Body of pancreas (tissue), 4 donors: Measurements from ENCODE around the gene FES. TPM values are rescaled to one million over a fixed set of nuclear protein-coding genes. Genes with fewer than 3 reads are reported as not detected.
A peak's percentile ranks its signal among the peaks of the same experiment; 100 is the strongest.

Experiments used
- ATAC-seq: fragments of 150-250 bp; one replicate; pipeline ENCODE4 v1.9.1; 2016
- DNase-seq, 4 donors: peaks; one replicate each; pipeline ENCODE4 v3.0.0-alpha.2; 2019
- H3K27ac ChIP-seq, 4 donors: fragments of 200-600 bp; sonication (generic); 1 replicate in 3 of 4; 2 replicates in 1 of 4; pipeline versions ENCODE4 v1.5.1 to v1.6.1; 2016 to 2019; ENCODE audit warnings: mild to moderate bottlenecking in 1 of 4, mixed read lengths in 1 of 4, moderate library complexity in 1 of 4
- H3K27me3 ChIP-seq, 2 donors: fragments of 200-600 bp; sonication (generic); one replicate each; pipeline ENCODE4 v1.6.0; 2016; ENCODE audit warnings: mild to moderate bottlenecking in 1 of 2
- H3K36me3 ChIP-seq, 2 donors: fragments of 200-600 bp; sonication (generic); replicated peaks in 1 of 2; 2 replicates each; pipeline ENCODE4 v1.5.1; 2016; ENCODE audit warnings: low read depth in 2 of 2; ENCODE audit not compliant: insufficient read depth in 1 of 2
- H3K4me1 ChIP-seq: fragments of 200-600 bp; sonication (generic); one replicate; pipeline ENCODE4 v1.6.0; 2016
- H3K4me3 ChIP-seq, 2 donors: fragments of 200-600 bp; sonication (generic); 1 replicate in 1 of 2; 2 replicates in 1 of 2; pipeline ENCODE4 v1.5.1; 2016 to 2019
- H3K9me3 ChIP-seq, 3 donors: fragments of 200-600 bp; sonication (generic); 1 replicate in 2 of 3; 2 replicates in 1 of 3; pipeline ENCODE4 v1.5.1; 2016
- POLR2A ChIP-seq, 3 donors: fragments of 450-650 bp; IDR thresholded peaks; one replicate each; pipeline ENCODE4 v1.6.1; 2016; ENCODE audit warnings: antibody characterized with exemption in 3 of 3, mild to moderate bottlenecking in 2 of 3
- WGBS, 2 donors: methylation state at CpG; one replicate each; pipeline ENCODE4 v1.1.5; 2017; 5-methylcytosine and 5-hydroxymethylcytosine counted together
- intact Hi-C: fragments of 100-400 bp; cut with DNase I; formaldehyde crosslinking; loops from one replicate; pipeline ENCODE4 v1.15.1; 2023
- total RNA-seq, 2 donors: library from RNA; depleted of rRNA; stranded (reverse); fragments of >200 nt; gene quantifications; one replicate each; pipeline ENCODE4 v1.1.0, GENCODE V29; 2016
- TF ChIP-seq, protein P1 (sequence below), 7 experiments: fragments of 450-650 bp in 4 of 7; fragments of 200-600 bp in 3 of 7; sonication (generic) in 3 of 7; IDR thresholded peaks; one replicate each; pipeline ENCODE4 v1.5.1; 2016 to 2019; ENCODE audit warnings: antibody characterized with exemption in 7 of 7

The FES gene
- total RNA-seq, 2 donors from 2014 or later = 16.9 to 24.4 TPM

DNA sequence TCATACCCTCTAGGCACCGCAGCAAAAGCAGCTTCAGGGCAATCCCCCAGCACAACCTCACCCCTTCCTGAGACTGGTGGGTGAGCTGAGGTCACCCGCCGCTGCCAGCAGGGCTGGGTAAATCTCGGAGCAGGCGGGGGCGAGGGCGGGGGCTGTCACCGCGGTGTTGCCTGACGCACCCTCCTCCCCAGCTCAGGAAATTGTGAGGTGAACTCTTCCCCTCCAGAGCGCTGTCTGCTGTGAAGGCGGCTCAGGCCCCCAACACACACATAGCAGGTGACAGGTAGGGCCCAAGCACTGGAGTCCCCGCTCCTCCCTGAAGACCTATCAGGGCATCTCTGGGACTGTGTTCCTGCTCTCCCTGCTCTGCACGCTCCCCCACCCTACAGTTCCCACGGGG is 46.2 kb upstream of the FES start:
- Histone ChIP-seq H3K4me3 (no peak overlapping the region), H3K36me3 (no peaks in the 10 kb centered on the region), H3K9me3 (no peaks in the 10 kb centered on the region), H3K4me1 (no peaks in the 10 kb centered on the region), H3K27me3 (no peaks in the 10 kb centered on the region), H3K27ac (no peak overlapping the region)
- 69 to 80% methylated on average over 2 to 13 of the region's 15 CpGs for WGBS, 2 donors
- no peak for ATAC-seq
- intact Hi-C loops = no loop called here
- TF ChIP-seq POLR2A (IDR thresholded peaks at IDR 0.05) = no peak
- TF ChIP-seq, protein P1, sequence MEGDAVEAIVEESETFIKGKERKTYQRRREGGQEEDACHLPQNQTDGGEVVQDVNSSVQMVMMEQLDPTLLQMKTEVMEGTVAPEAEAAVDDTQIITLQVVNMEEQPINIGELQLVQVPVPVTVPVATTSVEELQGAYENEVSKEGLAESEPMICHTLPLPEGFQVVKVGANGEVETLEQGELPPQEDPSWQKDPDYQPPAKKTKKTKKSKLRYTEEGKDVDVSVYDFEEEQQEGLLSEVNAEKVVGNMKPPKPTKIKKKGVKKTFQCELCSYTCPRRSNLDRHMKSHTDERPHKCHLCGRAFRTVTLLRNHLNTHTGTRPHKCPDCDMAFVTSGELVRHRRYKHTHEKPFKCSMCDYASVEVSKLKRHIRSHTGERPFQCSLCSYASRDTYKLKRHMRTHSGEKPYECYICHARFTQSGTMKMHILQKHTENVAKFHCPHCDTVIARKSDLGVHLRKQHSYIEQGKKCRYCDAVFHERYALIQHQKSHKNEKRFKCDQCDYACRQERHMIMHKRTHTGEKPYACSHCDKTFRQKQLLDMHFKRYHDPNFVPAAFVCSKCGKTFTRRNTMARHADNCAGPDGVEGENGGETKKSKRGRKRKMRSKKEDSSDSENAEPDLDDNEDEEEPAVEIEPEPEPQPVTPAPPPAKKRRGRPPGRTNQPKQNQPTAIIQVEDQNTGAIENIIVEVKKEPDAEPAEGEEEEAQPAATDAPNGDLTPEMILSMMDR (IDR thresholded peaks at IDR 0.05) = no peak
- DNase-seq = no peak

DNA sequence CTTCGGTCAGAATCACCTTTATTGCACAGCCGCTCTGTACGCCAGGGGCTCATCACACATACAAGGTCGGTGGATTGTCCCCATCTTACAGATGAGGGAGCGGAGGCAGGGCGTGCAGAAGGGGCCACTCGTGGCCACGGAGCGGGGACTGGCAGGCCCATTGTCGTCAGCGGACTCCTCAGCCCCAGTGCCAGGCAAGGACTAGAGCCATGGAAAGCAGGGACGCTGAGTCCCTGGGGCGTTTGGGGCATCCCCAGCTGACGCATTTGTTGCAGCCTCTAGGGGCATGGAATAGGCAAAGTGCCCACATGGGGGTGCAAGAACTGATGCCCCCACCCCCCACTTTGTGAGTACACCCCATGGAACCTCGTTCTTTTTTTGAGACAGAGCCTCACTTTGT is 45.8 kb upstream of the FES start:
- no peak overlapping the region for H3K4me3 ChIP-seq
- no peak for TF ChIP-seq POLR2A (IDR thresholded peaks at IDR 0.05)
- intact Hi-C loops = no loop called here
- no peaks in the 10 kb centered on the region for H3K4me1 ChIP-seq
- H3K27me3 ChIP-seq = no peaks in the 10 kb centered on the region
- H3K27ac ChIP-seq = no peak overlapping the region
- no peaks in the 10 kb centered on the region for H3K9me3 ChIP-seq
- WGBS, 2 donors = 81 to 84% methylated on average over 9 to 15 of the region's 15 CpGs
- DNase-seq (no peak), ATAC-seq (no peak)
- H3K36me3 ChIP-seq = no peaks in the 10 kb centered on the region

DNA sequence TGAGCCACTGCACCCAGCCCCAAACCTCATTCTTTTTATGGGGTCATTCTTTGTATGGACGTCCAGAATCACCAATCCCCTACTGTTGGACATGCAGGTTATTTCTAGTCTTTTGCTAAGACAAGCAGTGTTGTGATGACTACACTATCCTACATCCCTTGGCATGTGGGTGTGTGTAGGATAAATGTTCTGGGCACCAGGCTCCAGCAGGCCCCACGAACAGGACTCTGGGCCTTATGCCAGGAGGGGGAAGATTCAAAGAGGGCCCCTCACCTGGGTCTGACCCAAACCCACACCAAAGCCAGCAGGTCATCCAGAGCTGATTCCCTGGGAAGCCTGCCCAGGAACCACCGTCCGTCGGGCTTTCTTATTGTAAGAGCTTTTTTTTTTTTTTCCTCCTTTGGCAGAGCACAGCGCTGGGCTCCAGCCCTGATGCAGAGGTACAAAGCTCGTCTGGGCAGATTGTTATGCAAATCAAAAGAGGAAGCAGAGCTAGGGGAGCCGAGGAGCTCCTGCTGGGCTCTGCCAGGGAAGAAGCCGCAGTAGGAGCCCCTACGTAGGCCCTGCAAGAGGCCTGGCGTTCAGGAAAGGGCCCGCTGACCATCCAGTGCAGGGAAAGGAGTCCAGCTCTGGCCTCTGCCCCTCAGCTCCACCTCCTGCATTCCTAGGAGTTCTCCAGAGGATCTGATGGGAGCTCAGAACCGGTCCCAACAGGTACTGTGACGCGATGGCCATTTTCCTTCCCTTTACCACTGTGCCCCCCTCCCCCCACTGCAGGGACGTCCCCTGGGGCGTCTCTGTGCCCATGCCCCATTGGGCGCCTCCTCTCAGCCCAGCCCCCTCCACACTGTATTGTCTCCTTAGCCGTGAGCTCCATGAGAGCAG is 44.9 kb upstream of the FES start:
- peak in 1 of 3 donors; percentile 33 for TF ChIP-seq POLR2A (IDR thresholded peaks at IDR 0.05)
- TF ChIP-seq, protein P1 (IDR thresholded peaks at IDR 0.05) = no peak
- Histone ChIP-seq H3K4me1 (no peaks in the 10 kb centered on the region), H3K4me3 (no peak overlapping the region), H3K9me3 (no peaks in the 10 kb centered on the region), H3K36me3 (no peaks in the 10 kb centered on the region), H3K27ac (peak overlapping the region in 1 of 4 donors; percentile 46), H3K27me3 (no peaks in the 10 kb centered on the region)
- DNase-seq = peak in 2 of 4 donors; percentile 39 to 70
- intact Hi-C loops = no loop called here
- 44 to 62% methylated on average over 16 to 19 of the region's 19 CpGs for WGBS, 2 donors
- ATAC-seq = peak; percentile 45

DNA sequence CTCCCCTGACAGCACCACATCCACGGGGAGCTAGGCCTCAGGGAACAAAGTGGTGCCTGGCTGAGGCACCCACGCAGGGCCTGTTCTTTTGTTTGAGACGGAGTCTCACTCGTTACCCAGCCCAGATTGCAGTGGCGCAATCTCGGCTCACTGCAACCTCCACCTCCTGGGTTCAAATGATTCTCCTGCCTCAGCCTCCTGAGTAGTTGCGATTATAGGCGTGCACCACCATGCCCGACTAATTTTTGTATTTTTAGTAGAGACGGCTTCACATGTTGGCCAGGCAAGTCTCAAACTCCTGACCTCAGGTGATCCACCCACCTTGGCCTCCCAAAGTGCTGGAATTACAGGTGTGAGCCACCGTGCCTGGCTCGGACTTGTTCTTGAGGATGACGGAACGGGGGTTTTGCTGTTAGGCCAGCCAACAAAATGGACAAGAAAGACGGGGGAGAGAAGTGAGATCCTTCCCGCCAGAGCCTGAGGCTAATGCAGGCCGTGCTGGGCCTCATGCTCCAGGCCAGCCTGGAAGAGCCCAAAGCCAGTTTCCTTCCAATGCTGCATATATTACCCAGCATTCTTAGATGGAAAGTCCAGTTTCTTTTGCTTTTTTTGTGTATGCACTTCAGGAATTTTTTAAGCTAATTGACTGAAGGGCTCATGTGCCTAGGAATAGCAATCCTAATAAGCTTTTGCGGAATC is 44.0 kb upstream of the FES start:
- Histone ChIP-seq H3K4me1 (no peaks in the 10 kb centered on the region), H3K4me3 (no peak overlapping the region), H3K27ac (no peak overlapping the region), H3K9me3 (no peaks in the 10 kb centered on the region), H3K36me3 (no peaks in the 10 kb centered on the region), H3K27me3 (no peaks in the 10 kb centered on the region)
- ATAC-seq (no peak), DNase-seq (no peak)
- WGBS, 2 donors = 93% methylated on average over 16 to 18 of the region's 18 CpGs
- TF ChIP-seq, protein P1 (IDR thresholded peaks at IDR 0.05) = no peak
- no peak for TF ChIP-seq POLR2A (IDR thresholded peaks at IDR 0.05)
- intact Hi-C loops = no loop called here

DNA sequence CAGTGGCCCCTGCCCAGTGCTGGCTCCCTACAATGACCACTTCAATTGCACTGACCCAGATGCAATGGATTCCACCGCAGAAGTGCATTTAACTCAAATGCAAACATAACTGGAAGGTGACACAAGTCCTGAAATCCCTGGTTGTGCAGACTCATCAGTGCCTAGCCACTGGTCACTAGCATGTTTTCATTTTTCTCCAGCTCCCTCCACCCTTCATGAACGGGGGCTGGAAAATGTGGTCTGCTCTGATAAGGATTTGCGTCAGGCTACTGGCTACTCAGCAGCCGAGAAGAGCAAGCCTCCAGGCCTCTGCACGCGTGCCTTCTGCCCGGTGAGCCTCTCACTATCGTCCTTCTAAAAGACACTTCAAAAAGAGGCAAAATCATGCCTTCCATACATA is 43.4 kb upstream of the FES start:
- H3K4me1 ChIP-seq = no peaks in the 10 kb centered on the region
- intact Hi-C loops = no loop called here
- 87% methylated on average over 8 of the region's 8 CpGs for WGBS, 2 donors
- TF ChIP-seq, protein P1 (IDR thresholded peaks at IDR 0.05) = no peak
- TF ChIP-seq POLR2A (IDR thresholded peaks at IDR 0.05) = no peak
- H3K36me3 ChIP-seq = no peaks in the 10 kb centered on the region
- no peak overlapping the region for H3K4me3 ChIP-seq
- no peak overlapping the region for H3K27ac ChIP-seq
- no peaks in the 10 kb centered on the region for H3K27me3 ChIP-seq
- no peak for DNase-seq
- ATAC-seq = no peak
- H3K9me3 ChIP-seq = no peaks in the 10 kb centered on the region
